Erythroblast (primary cell): ENCODE data around the gene LIG3.

Source experiments
- GATA1 ChIP-seq: IDR thresholded peaks from 2 replicates; pipeline ENCODE4 v1.6.1; 2011; ENCODE audit warnings: low read depth, mild to moderate bottlenecking, control low read depth, low read length, moderate library complexity
- POLR2A ChIP-seq: IDR thresholded peaks from 2 replicates; pipeline ENCODE4 v1.6.1; 2011; ENCODE audit warnings: mild to moderate bottlenecking, low read length

DNA sequence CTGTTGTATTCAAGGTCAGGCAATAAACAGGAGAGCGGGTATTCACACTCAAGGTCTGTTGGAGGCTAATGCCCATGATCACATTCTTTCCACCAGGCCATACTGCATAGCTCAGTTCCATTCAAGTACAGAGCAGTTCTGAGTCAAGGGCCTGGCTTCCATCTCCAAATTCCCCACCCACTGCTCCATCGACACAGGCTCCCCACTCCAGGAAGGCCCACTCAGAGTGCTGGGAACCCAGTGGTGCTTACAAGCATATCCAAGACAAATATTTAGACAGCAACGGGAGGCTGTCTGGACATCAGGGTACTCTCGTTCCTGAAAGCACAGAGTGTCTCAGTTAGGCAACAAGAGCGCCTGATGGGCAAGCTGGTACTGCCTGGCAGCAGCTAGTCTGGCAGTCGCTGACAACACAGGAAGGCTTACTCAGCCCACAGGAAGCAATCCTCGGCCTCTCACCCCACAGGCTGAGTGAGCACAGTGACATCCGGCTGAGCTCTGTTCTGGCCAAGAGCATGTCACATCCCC lies 42.3 kb downstream of the LIG3 start:
- no peak for TF ChIP-seq POLR2A
- TF ChIP-seq GATA1: no peak
